Immature natural killer cell (primary cell): ENCODE data around the gene BLCAP. TPM values are rescaled to one million over a fixed set of nuclear protein-coding genes. Genes with fewer than 3 reads are reported as not detected.
A peak's percentile ranks its signal among the peaks of the same experiment; 100 is the strongest.
"Not testable (repeated sequence)": the region's sequence is repeated elsewhere in the genome, so short reads cannot be mapped to it uniquely, and the experiment has no call there.

ENCODE experiments used
- DNase-seq, 3 donors: peaks; one replicate each; pipeline ENCODE4 v3.0.0; 2022; ENCODE audit warnings: mixed read lengths in 1 of 3
- H3K27ac Mint-ChIP-seq, 6 donors: one replicate each; pipeline ENCODE4 v1.8.0; 2020; ENCODE audit warnings: mixed read lengths in 6 of 6, mild to moderate bottlenecking in 5 of 6, inconsistent platforms in 4 of 6, moderate library complexity in 3 of 6
- H3K27me3 Mint-ChIP-seq, 3 donors: one replicate each; pipeline ENCODE4 v1.8.0; 2020 to 2021; ENCODE audit warnings: low read depth in 3 of 3, mild to moderate bottlenecking in 3 of 3, mixed read lengths in 3 of 3, moderate library complexity in 3 of 3, inconsistent platforms in 1 of 3
- H3K36me3 Mint-ChIP-seq, 3 donors: one replicate each; pipeline ENCODE4 v1.8.0; 2020; ENCODE audit warnings: mixed read lengths in 3 of 3, inconsistent platforms in 2 of 3, mild to moderate bottlenecking in 2 of 3
- H3K4me1 Mint-ChIP-seq, 2 donors: one replicate each; pipeline ENCODE4 v1.8.0; 2020; ENCODE audit warnings: inconsistent platforms in 2 of 2, mild to moderate bottlenecking in 2 of 2, mixed read lengths in 2 of 2, moderate library complexity in 1 of 2
- H3K4me3 Mint-ChIP-seq, 5 donors: one replicate each; pipeline ENCODE4 v1.8.0; 2020; ENCODE audit warnings: mild to moderate bottlenecking in 5 of 5, mixed read lengths in 5 of 5, inconsistent platforms in 3 of 5, moderate library complexity in 3 of 5
- H3K9me3 Mint-ChIP-seq, 6 donors: one replicate each; pipeline ENCODE4 v1.8.0; 2020; ENCODE audit warnings: mild to moderate bottlenecking in 6 of 6, mixed read lengths in 6 of 6, inconsistent platforms in 4 of 6, moderate library complexity in 3 of 6
- polyA plus RNA-seq, 3 donors: library from polyadenylated mRNA; unstranded; fragments of 300-500 nt; fragmentation: Illumina TruSeq; gene quantifications; one replicate each; pipeline ENCODE4 v1.2.3, GENCODE V29; 2021

Gene BLCAP
- polyA plus RNA-seq, 3 donors from 2014 or later: 56.1 to 64.9 (median 63.5) TPM

DNA sequence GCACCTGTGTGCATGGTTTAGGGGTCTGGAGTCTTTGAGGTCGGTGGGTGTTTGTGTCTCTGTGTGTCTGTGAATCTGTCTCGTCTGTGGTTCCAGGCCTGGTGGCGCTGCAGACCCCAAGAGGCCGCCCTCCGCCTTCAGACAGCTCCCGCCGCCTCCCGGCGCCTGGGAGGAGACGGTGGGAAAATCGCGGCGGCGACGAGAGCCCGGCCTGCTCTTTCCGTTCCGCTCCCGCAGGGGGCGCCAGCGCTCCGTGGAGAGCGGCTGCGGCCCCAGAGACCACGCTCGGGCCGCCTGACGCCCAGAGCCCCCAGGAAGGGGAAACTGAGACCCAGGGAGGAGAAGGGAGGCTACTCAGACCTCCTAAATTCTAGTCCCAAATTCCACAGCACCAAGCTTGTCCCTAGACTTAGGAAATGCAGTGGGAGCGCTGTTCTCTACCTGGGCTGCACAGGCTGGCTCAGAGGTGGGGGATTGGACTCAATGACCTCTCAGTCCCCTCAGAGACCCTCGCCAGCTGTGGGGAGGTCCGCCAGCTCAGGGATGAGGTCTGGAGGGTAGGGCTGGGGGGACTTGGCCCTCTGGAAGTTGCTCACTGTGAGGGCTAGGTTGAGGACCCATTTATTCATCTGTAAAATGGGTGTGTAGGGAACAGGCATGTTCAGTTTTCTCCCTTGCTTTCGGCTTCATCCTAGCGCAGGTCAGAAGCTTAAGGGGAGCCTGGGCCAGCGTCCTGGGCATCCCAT lies 36.9 kb upstream of the BLCAP start:
- no peaks in the 10 kb centered on the region for H3K36me3 Mint-ChIP-seq
- peaks cover 10 to 22% (median 12%) of the 10 kb centered on the region in 3 donors for H3K27me3 Mint-ChIP-seq
- H3K4me1 Mint-ChIP-seq: no peaks in the 10 kb centered on the region
- H3K9me3 Mint-ChIP-seq: peaks cover 0 to 1% (median 0%) of the 10 kb centered on the region in 6 donors
- no peak overlapping the region for H3K4me3 Mint-ChIP-seq
- no peak overlapping the region for H3K27ac Mint-ChIP-seq
- DNase-seq: peak; percentile 15 to 27 (median 23)

DNA sequence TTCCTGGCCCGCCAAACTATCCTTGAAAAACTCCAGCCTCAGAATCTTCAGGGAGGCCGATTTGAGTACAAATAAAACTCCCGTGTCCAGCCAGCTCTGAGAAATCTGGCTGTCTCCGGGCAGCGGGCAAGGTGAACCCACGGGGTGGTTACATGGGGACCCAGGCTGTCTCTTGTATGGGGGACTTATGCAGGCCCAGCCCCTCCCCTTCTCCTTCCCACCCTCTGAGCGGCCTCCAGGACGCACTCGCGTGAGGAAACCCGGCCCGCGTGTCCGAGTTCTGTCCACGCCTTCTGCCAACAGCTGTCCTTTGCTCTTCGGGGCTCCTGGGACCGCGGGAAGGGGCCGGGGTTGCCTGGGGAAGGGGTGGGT lies 36.3 kb upstream of the BLCAP start:
- DNase-seq: no peak
- Mint-ChIP-seq H3K9me3 (peaks cover 0 to 1% (median 0%) of the 10 kb centered on the region in 6 donors), H3K4me1 (no peaks in the 10 kb centered on the region), H3K27ac (no peak overlapping the region), H3K36me3 (no peaks in the 10 kb centered on the region), H3K4me3 (no peak overlapping the region), H3K27me3 (peaks cover 10 to 22% (median 10%) of the 10 kb centered on the region in 3 donors)

DNA sequence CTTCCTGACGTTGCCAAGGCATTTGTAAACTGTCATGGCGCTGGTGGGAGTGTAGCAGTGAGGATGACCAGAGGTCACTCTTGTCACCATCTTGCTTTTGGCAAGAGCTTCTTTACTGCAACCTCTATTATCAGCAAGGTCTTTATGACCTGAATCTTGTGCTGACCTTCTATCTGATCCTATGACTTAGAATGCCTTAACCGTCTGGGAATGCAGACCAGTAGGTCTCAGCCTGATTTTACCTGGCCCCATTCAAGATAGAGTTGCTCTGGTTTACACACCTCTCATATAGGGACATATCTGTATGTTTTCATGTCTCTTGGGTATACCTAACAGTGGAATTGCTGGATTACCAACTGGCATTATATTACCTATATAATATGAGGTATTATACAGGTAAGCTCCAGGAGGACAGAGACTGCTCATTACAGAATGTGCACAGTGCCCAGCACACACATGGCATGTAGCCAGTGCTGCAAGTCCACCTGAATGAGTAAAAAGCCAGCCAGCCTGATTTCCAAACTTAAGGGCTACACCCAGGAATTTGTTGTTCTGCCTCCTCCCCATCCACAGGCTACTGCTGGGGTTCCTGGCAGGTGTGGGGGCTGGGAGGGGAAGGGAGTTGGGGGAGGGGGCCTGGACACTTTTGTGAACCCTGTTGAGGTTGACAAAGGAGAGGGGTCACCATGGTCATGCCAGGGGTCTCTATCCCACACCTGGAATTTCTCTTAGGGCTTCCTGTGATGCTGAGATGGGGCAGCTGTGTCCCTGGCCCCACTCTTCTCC lies 35.2 kb upstream of the BLCAP start:
- Mint-ChIP-seq H3K9me3 (peaks cover 0 to 1% (median 0%) of the 10 kb centered on the region in 6 donors), H3K4me1 (no peaks in the 10 kb centered on the region), H3K27ac (no peak overlapping the region), H3K4me3 (no peak overlapping the region), H3K27me3 (peaks cover 6 to 27% (median 10%) of the 10 kb centered on the region in 3 donors), H3K36me3 (no peaks in the 10 kb centered on the region)
- DNase-seq: no peak

DNA sequence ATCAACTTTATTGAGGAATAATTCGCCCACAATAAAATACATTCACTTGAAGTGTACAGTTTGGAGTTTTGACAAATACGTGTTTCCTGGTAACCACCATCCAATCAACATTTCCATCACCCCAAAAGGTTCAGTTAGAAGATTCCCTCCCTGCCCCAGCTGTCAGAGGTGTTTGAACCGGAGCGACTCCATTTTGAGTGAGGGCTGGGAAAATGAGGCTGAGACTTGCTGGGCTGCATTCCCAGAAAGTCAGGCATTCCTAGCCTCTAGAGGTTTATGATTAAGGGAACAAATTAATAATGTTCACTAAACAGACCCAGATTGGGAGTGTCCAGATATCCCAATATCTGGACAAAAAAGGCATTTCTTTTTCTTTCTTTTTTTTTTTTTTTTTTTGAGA lies 33.0 kb upstream of the BLCAP start:
- H3K36me3 Mint-ChIP-seq: no peaks in the 10 kb centered on the region
- no peak overlapping the region for H3K4me3 Mint-ChIP-seq
- DNase-seq: no peak
- peaks cover 0 to 1% (median 0%) of the 10 kb centered on the region in 6 donors for H3K9me3 Mint-ChIP-seq
- H3K27me3 Mint-ChIP-seq: peaks cover 8 to 19% (median 12%) of the 10 kb centered on the region in 3 donors
- no peaks in the 10 kb centered on the region for H3K4me1 Mint-ChIP-seq
- H3K27ac Mint-ChIP-seq: no peak overlapping the region

DNA sequence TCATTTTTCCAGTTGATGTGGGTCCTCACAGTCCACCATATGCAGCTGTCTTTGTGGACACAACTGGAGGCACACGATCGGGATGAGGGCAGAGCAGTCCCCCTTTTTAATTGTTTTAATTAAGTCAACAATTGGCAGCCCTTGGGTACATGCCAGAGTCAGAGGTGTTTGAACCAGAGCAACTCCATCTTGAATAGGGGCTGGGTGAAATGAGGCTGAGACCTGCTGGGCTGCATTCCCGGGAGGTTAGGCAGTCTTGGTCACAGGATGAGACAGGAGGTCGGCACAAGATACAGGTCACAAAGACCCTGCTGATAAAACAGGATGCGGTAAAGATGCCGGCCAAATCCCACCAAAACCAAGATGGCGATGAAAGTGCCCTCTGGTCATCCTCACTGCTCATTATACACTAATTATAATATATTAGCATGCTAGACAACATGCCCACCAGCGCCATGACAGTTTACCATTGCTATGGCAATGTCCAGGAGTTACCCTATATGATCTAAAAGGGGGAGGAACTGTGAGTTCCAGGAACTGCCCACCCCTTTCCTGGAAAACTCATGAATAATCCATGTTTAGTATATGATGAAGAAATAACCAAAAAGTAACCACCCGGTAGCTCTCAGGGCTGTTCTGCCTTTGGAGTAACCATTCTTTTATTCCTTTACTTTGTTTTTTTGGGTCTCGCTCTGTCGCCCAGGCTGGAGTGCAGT lies 31.8 kb upstream of the BLCAP start:
- H3K27ac Mint-ChIP-seq: no peak overlapping the region
- H3K36me3 Mint-ChIP-seq: no peaks in the 10 kb centered on the region
- H3K4me3 Mint-ChIP-seq: no peak overlapping the region
- H3K4me1 Mint-ChIP-seq: no peaks in the 10 kb centered on the region
- peaks cover 9 to 14% (median 12%) of the 10 kb centered on the region in 3 donors for H3K27me3 Mint-ChIP-seq
- no peaks in the 10 kb centered on the region for H3K9me3 Mint-ChIP-seq
- DNase-seq: no peak

DNA sequence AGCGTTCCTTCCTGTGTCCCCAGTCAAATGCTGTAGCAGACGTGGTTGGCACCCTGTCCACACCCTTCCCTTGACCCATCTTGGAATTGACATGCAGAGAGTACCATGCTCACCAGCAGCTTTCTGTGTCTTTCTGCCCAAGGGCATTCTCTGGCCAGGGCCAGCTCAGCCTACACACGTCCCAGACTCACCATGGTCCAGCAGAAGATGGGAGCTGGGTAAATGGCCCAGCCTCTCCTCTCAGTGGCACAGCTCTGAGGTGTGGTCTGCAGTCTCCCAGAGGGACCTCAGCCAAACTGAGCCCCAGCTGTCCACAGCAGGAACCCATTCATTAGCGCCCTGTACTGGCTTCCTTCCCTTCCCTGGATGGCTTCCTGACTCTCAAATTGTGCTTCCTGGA lies 31.1 kb upstream of the BLCAP start:
- H3K27ac Mint-ChIP-seq: no peak overlapping the region
- H3K27me3 Mint-ChIP-seq: peaks cover 9 to 12% (median 10%) of the 10 kb centered on the region in 3 donors
- no peaks in the 10 kb centered on the region for H3K36me3 Mint-ChIP-seq
- no peaks in the 10 kb centered on the region for H3K9me3 Mint-ChIP-seq
- no peak overlapping the region for H3K4me3 Mint-ChIP-seq
- no peak for DNase-seq
- no peaks in the 10 kb centered on the region for H3K4me1 Mint-ChIP-seq

DNA sequence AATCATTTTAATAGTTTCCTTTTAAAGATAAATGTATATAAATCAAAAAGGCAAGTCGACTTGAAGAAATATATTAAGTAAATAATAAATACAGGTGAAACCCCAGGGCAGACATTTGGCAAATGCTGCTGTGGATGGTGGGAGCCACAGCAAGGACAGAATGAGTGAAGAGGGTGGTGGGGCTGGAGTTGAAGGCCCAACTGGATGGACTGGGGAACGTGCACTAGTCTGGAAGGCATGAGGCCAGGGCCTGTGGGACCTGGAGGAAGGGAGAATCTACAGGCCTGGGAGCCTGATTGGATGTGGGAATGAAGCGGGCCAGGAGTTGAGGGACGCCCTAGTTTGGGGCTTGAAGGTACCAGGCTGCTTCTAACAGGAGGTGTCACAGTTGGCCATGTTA lies 30.6 kb upstream of the BLCAP start:
- no peak for DNase-seq
- Mint-ChIP-seq H3K4me3 (no peak overlapping the region), H3K27ac (no peak overlapping the region), H3K36me3 (no peaks in the 10 kb centered on the region), H3K4me1 (no peaks in the 10 kb centered on the region), H3K27me3 (peaks cover 9 to 13% (median 12%) of the 10 kb centered on the region in 3 donors), H3K9me3 (no peaks in the 10 kb centered on the region)

DNA sequence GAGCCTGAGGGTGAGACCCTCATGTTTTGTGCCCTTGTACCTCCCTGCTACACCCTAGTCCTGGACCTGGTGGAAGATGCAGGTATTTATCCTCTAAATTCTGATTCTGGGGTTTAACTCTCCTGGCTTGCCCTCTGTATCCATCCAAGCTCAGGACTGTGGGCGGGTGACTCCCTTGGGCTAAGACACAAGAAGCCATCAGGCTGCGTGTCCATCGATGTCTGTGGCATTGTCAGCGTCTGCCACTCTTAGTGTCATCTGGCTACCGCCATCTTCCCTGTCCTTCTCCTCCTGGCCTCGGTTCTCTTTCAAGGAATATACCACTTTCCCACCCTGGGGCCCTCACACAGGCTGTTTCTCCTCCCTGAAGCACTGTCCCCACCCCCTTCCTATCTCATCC lies 28.9 kb upstream of the BLCAP start:
- DNase-seq: no peak
- Mint-ChIP-seq H3K27ac (no peak overlapping the region), H3K4me1 (no peaks in the 10 kb centered on the region), H3K36me3 (no peaks in the 10 kb centered on the region), H3K4me3 (no peak overlapping the region), H3K27me3 (peaks cover 8 to 16% (median 15%) of the 10 kb centered on the region in 3 donors), H3K9me3 (no peaks in the 10 kb centered on the region)

DNA sequence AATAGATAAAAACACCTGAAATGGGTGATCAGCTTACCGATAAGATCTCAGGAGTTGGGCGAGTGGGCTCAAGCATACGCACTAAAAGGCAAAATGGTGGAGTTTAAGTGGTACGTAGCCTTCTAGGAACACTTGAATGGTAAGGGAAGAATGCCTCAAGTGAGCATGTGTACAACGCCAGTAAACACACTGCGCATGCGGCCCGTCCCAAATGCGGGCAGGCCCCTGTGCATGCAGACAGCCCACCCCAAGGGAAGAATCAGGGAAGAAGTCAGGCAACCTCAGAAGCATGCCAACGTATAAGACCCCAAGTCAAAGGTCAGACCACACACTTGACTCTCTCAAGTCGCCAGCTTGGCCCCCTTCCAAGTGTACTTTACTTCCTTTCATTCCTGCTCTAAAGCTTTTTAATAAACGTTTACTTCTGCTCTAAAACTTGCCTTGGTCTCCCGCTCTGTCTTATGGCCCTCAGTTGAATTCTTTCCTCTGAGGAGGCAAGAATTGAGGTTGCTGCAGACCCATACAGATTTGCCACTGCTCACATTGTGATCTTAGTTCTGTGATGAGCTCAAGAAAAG lies 27.1 kb upstream of the BLCAP start:
- H3K4me1 Mint-ChIP-seq, H3K9me3 Mint-ChIP-seq, DNase-seq, H3K4me3 Mint-ChIP-seq, H3K27ac Mint-ChIP-seq, H3K36me3 Mint-ChIP-seq: not testable (repeated sequence)
- peaks cover 6 to 16% (median 11%) of the 10 kb centered on the region in 3 donors for H3K27me3 Mint-ChIP-seq

DNA sequence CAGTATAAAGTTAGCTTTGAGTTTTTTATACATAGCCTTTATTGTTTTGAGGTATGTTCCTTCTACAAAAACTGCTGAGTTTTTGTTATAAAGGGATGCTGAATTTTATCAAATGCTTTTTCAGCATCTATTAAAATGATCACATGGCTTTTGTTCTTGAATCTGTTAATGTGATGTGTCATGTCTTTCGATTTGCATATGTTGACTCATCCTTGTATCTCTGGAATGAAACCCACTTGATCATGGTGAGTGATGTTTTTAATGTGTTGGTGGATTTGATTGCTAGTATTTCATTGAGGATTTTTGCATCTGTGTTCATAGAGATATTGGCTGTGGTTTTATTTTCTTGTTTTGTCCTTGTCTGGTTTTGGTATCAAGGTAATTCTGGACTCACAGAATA lies 24.7 kb upstream of the BLCAP start:
- H3K27ac Mint-ChIP-seq: no peak overlapping the region
- no peaks in the 10 kb centered on the region for H3K9me3 Mint-ChIP-seq
- DNase-seq: no peak
- no peaks in the 10 kb centered on the region for H3K4me1 Mint-ChIP-seq
- peaks cover 6 to 16% (median 7%) of the 10 kb centered on the region in 3 donors for H3K27me3 Mint-ChIP-seq
- H3K36me3 Mint-ChIP-seq: no peaks in the 10 kb centered on the region
- H3K4me3 Mint-ChIP-seq: no peak overlapping the region

DNA sequence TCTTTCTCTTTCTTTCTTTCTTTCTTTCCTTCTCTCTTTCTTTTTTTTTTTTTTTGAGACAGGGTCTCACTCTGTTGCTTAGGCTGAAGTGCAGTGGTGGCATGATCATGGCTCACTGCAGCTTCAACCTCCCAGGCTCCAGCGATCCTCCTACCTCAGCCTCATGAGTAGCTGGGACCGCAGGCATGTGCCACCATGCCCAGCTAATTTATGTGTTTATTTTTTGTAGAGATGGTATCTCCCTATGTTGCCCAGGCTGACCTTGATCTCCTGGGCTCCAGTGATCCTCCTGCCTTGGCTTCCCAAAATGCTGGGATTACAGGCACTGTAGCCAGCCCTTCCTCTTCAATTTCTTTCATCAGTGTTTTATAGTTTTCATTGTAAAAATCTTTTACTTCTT lies 24.0 kb upstream of the BLCAP start:
- not testable (repeated sequence) for H3K4me3 Mint-ChIP-seq, H3K9me3 Mint-ChIP-seq, DNase-seq, H3K4me1 Mint-ChIP-seq, H3K27ac Mint-ChIP-seq, H3K36me3 Mint-ChIP-seq
- peaks cover 6 to 16% (median 7%) of the 10 kb centered on the region in 3 donors for H3K27me3 Mint-ChIP-seq

DNA sequence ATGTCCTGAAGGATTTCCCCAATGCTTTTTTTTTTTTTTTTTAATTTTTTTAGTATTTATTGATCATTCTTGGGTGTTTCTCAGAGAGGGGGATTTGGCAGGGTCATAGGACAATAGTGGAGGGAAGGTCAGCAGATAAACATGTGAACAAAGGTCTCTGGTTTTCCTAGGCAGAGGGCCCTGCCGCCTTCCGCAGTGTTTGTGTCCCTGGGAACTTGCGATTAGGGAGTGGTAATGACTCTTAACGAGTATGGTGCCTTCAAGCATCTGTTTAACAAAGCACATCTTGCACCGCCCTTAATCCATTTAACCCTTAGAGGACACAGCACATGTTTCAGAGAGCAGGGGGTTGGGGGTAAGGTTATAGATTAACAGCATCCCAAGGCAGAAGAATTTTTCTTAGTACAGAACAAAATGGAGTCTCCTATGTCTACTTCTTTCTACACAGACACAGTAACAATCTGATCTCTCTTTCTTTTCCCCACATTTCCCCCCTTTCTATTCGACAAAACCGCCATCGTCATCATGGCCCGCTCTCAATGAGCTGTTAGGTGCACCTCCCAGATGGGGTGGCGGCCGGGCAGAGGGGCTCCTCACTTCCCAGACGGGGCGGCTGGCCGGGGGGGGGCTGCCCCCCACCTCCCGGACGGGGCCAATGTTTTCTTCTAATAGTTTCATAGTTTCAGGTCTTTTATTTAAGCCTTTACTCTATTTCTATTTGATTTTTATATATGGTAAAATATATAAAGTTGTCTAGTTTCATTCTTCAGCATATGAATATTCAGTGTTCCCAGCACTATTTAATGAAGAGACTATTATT lies 22.6 kb upstream of the BLCAP start:
- H3K9me3 Mint-ChIP-seq, H3K27me3 Mint-ChIP-seq, H3K4me1 Mint-ChIP-seq, H3K36me3 Mint-ChIP-seq, DNase-seq, H3K4me3 Mint-ChIP-seq, H3K27ac Mint-ChIP-seq: not testable (repeated sequence)

DNA sequence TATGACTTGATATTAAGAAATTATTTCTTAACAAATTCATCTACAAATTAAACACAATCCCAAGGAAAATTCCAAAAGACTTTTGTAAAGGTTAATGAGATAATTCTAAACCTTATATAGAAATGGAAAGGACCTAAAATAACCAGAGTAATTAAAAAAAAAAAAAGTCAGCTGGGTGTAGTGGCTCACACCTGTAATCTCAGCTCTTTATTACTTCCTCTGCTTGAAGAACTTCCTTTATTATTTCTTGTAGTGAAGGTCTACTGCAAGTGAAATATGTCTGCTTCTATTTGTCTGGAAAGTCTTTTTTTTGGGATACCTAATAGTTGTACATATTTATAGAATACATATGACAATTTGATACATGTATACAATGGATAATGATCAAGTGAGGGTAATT lies 20.2 kb upstream of the BLCAP start:
- Mint-ChIP-seq H3K9me3 (no peaks in the 10 kb centered on the region), H3K27ac (no peak overlapping the region), H3K4me3 (no peak overlapping the region), H3K36me3 (no peaks in the 10 kb centered on the region), H3K4me1 (no peaks in the 10 kb centered on the region), H3K27me3 (peaks cover 6 to 9% (median 6%) of the 10 kb centered on the region in 3 donors)
- DNase-seq: no peak
